Measurements from ENCODE around the gene UBE2R2.

DNA sequence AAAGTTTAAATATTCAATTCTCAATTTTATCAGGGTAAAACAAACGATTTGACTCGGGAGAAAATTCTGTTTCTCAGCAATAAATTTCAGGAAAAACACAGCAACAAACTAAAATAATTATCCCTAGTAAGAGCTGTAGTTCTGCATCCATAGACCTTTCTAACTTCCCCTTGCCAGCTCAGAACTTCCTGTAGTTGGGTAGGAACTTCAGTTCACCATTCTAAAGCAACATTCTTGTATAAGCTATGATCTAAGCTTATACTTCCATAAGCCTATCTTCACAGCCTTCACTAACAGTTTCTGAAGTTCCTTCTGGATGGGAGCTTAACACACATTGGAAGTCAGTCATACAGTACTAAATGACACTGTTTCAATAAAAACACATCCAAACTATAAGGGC lies 135.1 kb downstream of the UBE2R2 start:
- TF ChIP-seq POLR2A (IDR thresholded peaks at IDR 0.05) = no peak
- TF ChIP-seq CTCF (IDR thresholded peaks at IDR 0.05) = no peak
